Suprapubic skin (tissue), 4 donors: ENCODE results near the gene COL9A1.

Source experiments
- EP300 ChIP-seq: sonication (generic); formaldehyde crosslinking; IDR thresholded peaks from one replicate; pipeline ENCODE4 v1.6.1; 2017; ENCODE audit warnings: antibody characterized with exemption
- POLR2A ChIP-seq, 2 donors: fragments of 450-650 bp; IDR thresholded peaks; one replicate each; pipeline ENCODE4 v1.6.1; 2017; ENCODE audit warnings: antibody characterized with exemption in 2 of 2, mild to moderate bottlenecking in 2 of 2, moderate library complexity in 2 of 2
- POLR2AphosphoS5 ChIP-seq, 3 donors: sonication (generic); formaldehyde crosslinking; IDR thresholded peaks; one replicate each; pipeline ENCODE4 v1.6.1; 2017; ENCODE audit warnings: antibody characterized with exemption in 3 of 3
- TF ChIP-seq, protein P1 (sequence below), 2 donors: fragments of 200-600 bp in 1 of 2; fragments of 450-650 bp in 1 of 2; sonication (generic) in 1 of 2; IDR thresholded peaks; one replicate each; pipeline ENCODE4 v1.5.1; 2016 to 2019; ENCODE audit warnings: antibody characterized with exemption in 2 of 2, mild to moderate bottlenecking in 1 of 2, moderate library complexity in 1 of 2

DNA sequence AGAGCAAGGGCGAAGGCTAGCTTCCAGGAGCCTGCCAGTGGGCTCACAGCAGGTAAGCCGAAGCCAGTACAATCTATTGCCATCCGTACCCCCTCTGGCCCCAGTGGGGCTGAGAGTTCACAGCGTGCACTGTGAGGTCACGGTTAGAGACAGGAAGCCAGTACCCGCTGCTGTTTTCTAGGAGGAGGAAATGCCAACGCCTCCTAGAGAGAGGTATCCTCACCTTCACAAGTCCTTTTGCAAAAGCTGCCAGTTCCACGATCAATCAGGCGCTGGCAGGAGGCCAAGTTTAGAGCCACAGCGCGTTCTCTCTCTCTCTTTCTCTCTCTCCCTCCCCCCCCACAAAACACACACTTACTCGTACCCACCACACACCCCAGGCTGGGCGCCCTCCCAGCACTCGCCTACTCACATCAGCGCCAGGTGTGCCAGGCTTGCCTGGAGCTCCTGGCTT lies 22.5 kb downstream of the COL9A1 start:
- TF ChIP-seq, protein P1, sequence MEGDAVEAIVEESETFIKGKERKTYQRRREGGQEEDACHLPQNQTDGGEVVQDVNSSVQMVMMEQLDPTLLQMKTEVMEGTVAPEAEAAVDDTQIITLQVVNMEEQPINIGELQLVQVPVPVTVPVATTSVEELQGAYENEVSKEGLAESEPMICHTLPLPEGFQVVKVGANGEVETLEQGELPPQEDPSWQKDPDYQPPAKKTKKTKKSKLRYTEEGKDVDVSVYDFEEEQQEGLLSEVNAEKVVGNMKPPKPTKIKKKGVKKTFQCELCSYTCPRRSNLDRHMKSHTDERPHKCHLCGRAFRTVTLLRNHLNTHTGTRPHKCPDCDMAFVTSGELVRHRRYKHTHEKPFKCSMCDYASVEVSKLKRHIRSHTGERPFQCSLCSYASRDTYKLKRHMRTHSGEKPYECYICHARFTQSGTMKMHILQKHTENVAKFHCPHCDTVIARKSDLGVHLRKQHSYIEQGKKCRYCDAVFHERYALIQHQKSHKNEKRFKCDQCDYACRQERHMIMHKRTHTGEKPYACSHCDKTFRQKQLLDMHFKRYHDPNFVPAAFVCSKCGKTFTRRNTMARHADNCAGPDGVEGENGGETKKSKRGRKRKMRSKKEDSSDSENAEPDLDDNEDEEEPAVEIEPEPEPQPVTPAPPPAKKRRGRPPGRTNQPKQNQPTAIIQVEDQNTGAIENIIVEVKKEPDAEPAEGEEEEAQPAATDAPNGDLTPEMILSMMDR (IDR thresholded peaks at IDR 0.05), result no peak
- TF ChIP-seq POLR2A (IDR thresholded peaks at IDR 0.05), result no peak
- no peak for TF ChIP-seq POLR2AphosphoS5 (IDR thresholded peaks at IDR 0.05)
- no peak for TF ChIP-seq EP300
